ENCODE data around the gene MYH4.

DNA sequence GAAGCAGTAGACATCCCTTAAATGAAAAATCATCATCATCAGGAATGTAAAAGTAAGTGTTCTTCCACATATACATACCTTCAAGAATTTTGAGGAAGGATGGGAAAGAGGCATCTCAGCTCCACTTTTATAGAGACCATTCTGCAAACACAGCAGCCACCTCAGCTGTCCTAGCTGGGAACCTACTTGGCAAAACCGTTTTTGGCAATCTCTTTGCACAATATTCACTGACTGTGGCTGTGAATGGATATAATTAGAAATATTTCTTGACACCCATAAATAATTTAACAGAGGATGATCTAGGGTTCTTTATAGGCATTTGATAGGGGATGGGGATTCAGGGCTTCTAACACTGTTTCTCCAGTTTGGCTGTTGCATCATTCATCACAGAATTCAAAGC, at the start of gene MYH4:
- TF ChIP-seq GATA3 (IDR thresholded peaks at IDR 0.05; ENCODE audit: low read depth, low read length) (no peak), GATA2 (IDR thresholded peaks at IDR 0.05; ENCODE audit: low read depth, low read length) (no peak)
